ENCODE results near the gene IL1R1. TPM values are rescaled to one million over a fixed set of nuclear protein-coding genes. Genes with fewer than 3 reads are reported as not detected.

The IL1R1 gene
- polyA plus RNA-seq, 3 donors: 1.8 to 2.7 (median 2.6) TPM

DNA sequence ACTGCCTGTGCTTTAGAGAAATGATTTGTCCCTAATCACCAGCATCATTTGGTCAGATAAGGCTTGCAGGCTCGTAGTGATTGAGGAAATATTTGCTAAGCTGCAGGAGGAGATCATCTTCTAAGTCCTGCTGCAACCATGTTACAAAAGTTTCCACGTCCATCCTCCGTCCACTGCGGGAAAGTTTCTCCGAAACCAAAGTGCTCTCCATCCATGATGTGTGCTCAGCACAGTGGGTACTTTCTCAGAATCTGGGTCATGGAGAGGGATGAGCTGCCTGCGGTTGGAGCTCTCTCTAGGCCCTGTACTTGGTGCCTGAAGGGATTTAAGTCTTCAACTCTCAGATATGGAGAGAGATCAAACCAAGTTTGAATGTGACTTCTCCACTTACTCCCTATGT, 83.6 kb downstream of the IL1R1 start:
- no peak overlapping the region for H3K4me3 Mint-ChIP-seq
- H3K4me1 Mint-ChIP-seq: peaks cover 57% of the 10 kb centered on the region
- H3K27ac Mint-ChIP-seq: peak overlapping the region; percentile 79 to 99 (median 98)
- no peak overlapping the region for H3K9ac ChIP-seq (ENCODE audit: insufficient read depth, low read length, poor library complexity, severe bottlenecking)
- intact Hi-C loops (cut with micrococcal nuclease): no loop called here
- no peak overlapping the region for H3K4me2 ChIP-seq (replicated peaks; ENCODE audit: extremely low read depth, low read length, poor library complexity, severe bottlenecking)
- WGBS (ENCODE audit: insufficient coverage): 97% methylated on average over 5 of the region's 6 CpGs
- H3K27me3 Mint-ChIP-seq (ENCODE audit: low read depth in 3 of 3): peaks cover 4 to 9% (median 4%) of the 10 kb centered on the region in 3 donors
- H3K27ac ChIP-seq (ENCODE audit: low read depth in 1 of 2, low read length in 2 of 2): peak overlapping the region in 1 of 2 donors; percentile 92
- H3K36me3 ChIP-seq (replicated peaks in 1 of 2; ENCODE audit: control insufficient read depth in 1 of 2, insufficient read depth in 2 of 2, low read length in 2 of 2): no peaks in the 10 kb centered on the region
- H3K27me3 ChIP-seq (ENCODE audit: control insufficient read depth in 2 of 2, insufficient read depth in 2 of 2, low read length in 2 of 2): no peaks in the 10 kb centered on the region
- no peaks in the 10 kb centered on the region for H3K9me3 ChIP-seq (replicated peaks in 1 of 2; ENCODE audit: control insufficient read depth in 1 of 2, insufficient read depth in 1 of 2, low read length in 2 of 2)
- H2AFZ ChIP-seq (ENCODE audit: insufficient read depth, low read depth, low read length, poor library complexity, severe bottlenecking): no peak overlapping the region
- H4K20me1 ChIP-seq (ENCODE audit: insufficient read depth, low read length): no peaks in the 10 kb centered on the region
- TF ChIP-seq CTCF (IDR thresholded peaks at IDR 0.05): no peak
- no peak for DNase-seq
- H3K4me3 ChIP-seq (replicated peaks in 1 of 3; ENCODE audit: low read depth in 2 of 3, low read length in 3 of 3): no peak overlapping the region
- H3K9me3 Mint-ChIP-seq: peaks cover 0 to 2% (median 0%) of the 10 kb centered on the region in 7 donors
- H3K79me2 ChIP-seq (ENCODE audit: insufficient read depth, low read length): no peaks in the 10 kb centered on the region
- peaks cover 6 to 27% of the 10 kb centered on the region in 2 donors for H3K36me3 Mint-ChIP-seq
- peaks cover 34 to 35% of the 10 kb centered on the region in 2 donors for H3K4me1 ChIP-seq (ENCODE audit: control insufficient read depth in 1 of 2, insufficient read depth in 2 of 2, low read length in 2 of 2)

- peaks cover 4 to 10% (median 5%) of the 10 kb centered on the region in 3 donors for H3K27me3 Mint-ChIP-seq (ENCODE audit: low read depth in 3 of 3)
- Histone ChIP-seq H3K9me3 (replicated peaks in 1 of 2; ENCODE audit: control insufficient read depth in 1 of 2, insufficient read depth in 1 of 2, low read length in 2 of 2) (no peaks in the 10 kb centered on the region), H3K27ac (ENCODE audit: low read depth in 1 of 2, low read length in 2 of 2) (peak overlapping the region; percentile 92 to 94), H3K4me1 (ENCODE audit: control insufficient read depth in 1 of 2, insufficient read depth in 2 of 2, low read length in 2 of 2) (peaks cover 34 to 35% of the 10 kb centered on the region in 2 donors), H3K4me2 (replicated peaks; ENCODE audit: extremely low read depth, low read length, poor library complexity, severe bottlenecking) (no peak overlapping the region), H4K20me1 (ENCODE audit: insufficient read depth, low read length) (no peaks in the 10 kb centered on the region), H3K9ac (ENCODE audit: insufficient read depth, low read length, poor library complexity, severe bottlenecking) (peak overlapping the region; percentile 52), H3K36me3 (replicated peaks in 1 of 2; ENCODE audit: control insufficient read depth in 1 of 2, insufficient read depth in 2 of 2, low read length in 2 of 2) (no peaks in the 10 kb centered on the region), H3K79me2 (ENCODE audit: insufficient read depth, low read length) (no peaks in the 10 kb centered on the region), H2AFZ (ENCODE audit: insufficient read depth, low read depth, low read length, poor library complexity, severe bottlenecking) (no peak overlapping the region), H3K4me3 (replicated peaks in 1 of 3; ENCODE audit: low read depth in 2 of 3, low read length in 3 of 3) (no peak overlapping the region), H3K27me3 (ENCODE audit: control insufficient read depth in 2 of 2, insufficient read depth in 2 of 2, low read length in 2 of 2) (no peaks in the 10 kb centered on the region)
- intact Hi-C loops (cut with micrococcal nuclease): no loop called here
- TF ChIP-seq CTCF (IDR thresholded peaks at IDR 0.05): no peak
- H3K9me3 Mint-ChIP-seq: peaks cover 0 to 2% (median 0%) of the 10 kb centered on the region in 7 donors
- H3K4me1 Mint-ChIP-seq: peaks cover 57% of the 10 kb centered on the region
- WGBS (ENCODE audit: insufficient coverage): 51% methylated on average over 5 of the region's 7 CpGs
- peaks cover 6 to 27% of the 10 kb centered on the region in 2 donors for H3K36me3 Mint-ChIP-seq
- peak overlapping the region; percentile 97 to 99 (median 98) for H3K27ac Mint-ChIP-seq
- H3K4me3 Mint-ChIP-seq: no peak overlapping the region
- peak in 1 of 3 donors; percentile 52 for DNase-seq
Measured at GRCh38 chr2:102226612-102227391, 84.3 kb downstream of the IL1R1 start.

Measured in CD14-positive monocyte (primary cell).